ENCODE data around the gene APOA4. TPM values are rescaled to one million over a fixed set of nuclear protein-coding genes. Genes with fewer than 3 reads are reported as not detected.

The APOA4 gene
- total and polyA plus RNA-seq, 9 of the 15 experiments (the other 6 are each of a cell fraction or from before 2014, with no cell fraction given) = 0.07 TPM; not detected in 8

GRCh38 chr11:116862185-116862584, 39.1 kb upstream of the APOA4 start (continued):
- no peak for TF ChIP-seq RERE (CRISPR knock-in tag; IDR thresholded peaks at IDR 0.05; ENCODE audit: borderline replicate concordance)
- TF ChIP-seq ZNF431 (CRISPR knock-in tag; IDR thresholded peaks at IDR 0.05) = no peak

- Histone ChIP-seq H3K9ac (ENCODE audit: insufficient read depth in 1 of 2, low read depth in 2 of 2, low read length in 2 of 2) (no peak overlapping the region), H3K4me3 (no peak overlapping the region), H3K27ac (ENCODE audit: extremely low read depth, low read depth, low read length) (no peak overlapping the region), H3K4me1 (replicated peaks in 1 of 2; ENCODE audit: control insufficient read depth in 2 of 2, insufficient read depth in 2 of 2, low read length in 2 of 2) (peaks cover 5 to 12% of the 10 kb centered on the region in 2 experiments; a peak in 4 of 5 replicates), H3K4me2 (ENCODE audit: insufficient read depth, low read length) (no peak overlapping the region), H3K9me1 (ENCODE audit: control insufficient read depth, insufficient read depth, low read length) (no peaks in the 10 kb centered on the region), H3K36me3 (ENCODE audit: control insufficient read depth, insufficient read depth, low read length) (peaks cover 72% of the 10 kb centered on the region), H3K27me3 (ENCODE audit: control insufficient read depth in 2 of 2, insufficient read depth in 2 of 2, low read length in 2 of 2) (no peaks in the 10 kb centered on the region), H2AFZ (ENCODE audit: low read depth, low read length) (no peak overlapping the region), H4K20me1 (replicated peaks; ENCODE audit: control insufficient read depth, insufficient read depth, low read length) (no peaks in the 10 kb centered on the region), H3K9me3 (replicated peaks; ENCODE audit: control insufficient read depth, insufficient read depth, low read depth, low read length) (no peaks in the 10 kb centered on the region), H3K79me2 (ENCODE audit: control insufficient read depth, insufficient read depth, low read length) (no peaks in the 10 kb centered on the region)
- ATAC-seq (no peak), FAIRE-seq (peak; percentile 49), DNase-seq (ENCODE audit: extremely low read depth in 1 of 4, low spot score in 3 of 4) (peak in 2 of 4 experiments; percentile 19 to 47)
- intact Hi-C loops (cut with micrococcal nuclease) (no loop called here), in situ Hi-C loops (cut with MboI) (no loop called here)
- ChIA-PET POLR2A (interaction anchor here (0.6 to 1.5 kb wide), 2 partner anchors 13 to 946 kb away, joined by 3 read pairs; no protein-coding TSS in a partner anchor), CTCF (ENCODE audit: low intra/inter-chr PET ratio) (no interaction called here)
- no TSS peak for BruUV-seq (replicated peaks)
- 50% methylated on average over 1 of the region's 1 CpG for WGBS (ENCODE audit: insufficient coverage, low coverage, missing lambda C conversion rate)
- TF ChIP-seq ZBTB34 (CRISPR knock-in tag; IDR thresholded peaks at IDR 0.05) (no peak), JUN (IDR thresholded peaks at IDR 0.05; ENCODE audit: borderline replicate concordance, low read depth, low read length) (peak; percentile 8; the same call in 1 of the 2 replicates), JUN (CRISPR knock-in tag; IDR thresholded peaks at IDR 0.05; ENCODE audit: borderline replicate concordance) (no peak), AFF1 (IDR thresholded peaks at IDR 0.05; ENCODE audit: low read depth in 1 of 2, partially characterized antibody in 2 of 2) (no peak), JUND (IDR thresholded peaks at IDR 0.05; ENCODE audit: borderline replicate concordance, low read depth, low read length) (peak; percentile 70), JUND (tag; IDR thresholded peaks at IDR 0.05; ENCODE audit: borderline replicate concordance, low read depth, low read length) (peak; percentile 50; the same call in 1 of the 3 replicates)
These were observed 38.4 kb upstream of the APOA4 start for GRCh38 chr11:116861539-116861938.
